HG03108 (cell line): ENCODE data around the gene KIF6.
"Not testable (repeated sequence)": the region's sequence is repeated elsewhere in the genome, so short reads cannot be mapped to it uniquely, and the experiment has no call there.

Source experiments
- ATAC-seq: cut with Tn5 transposase; IDR thresholded peaks from one replicate; pipeline ENCODE4 v1.9.1; 2021; ENCODE audit warnings: moderate library complexity; ENCODE audit not compliant: unreplicated experiment

Gene KIF6

GRCh38 chr6:39298061-39298460 is 427.1 kb downstream of the KIF6 start:
- no peak for ATAC-seq

GRCh38 chr6:39296745-39297640 is 428.2 kb downstream of the KIF6 start:
- ATAC-seq: no peak

GRCh38 chr6:39295611-39296011 is 429.6 kb downstream of the KIF6 start:
- no peak for ATAC-seq

GRCh38 chr6:39294899-39295298 is 430.3 kb downstream of the KIF6 start:
- no peak for ATAC-seq

GRCh38 chr6:39294133-39294532 is 431.1 kb downstream of the KIF6 start:
- no peak for ATAC-seq

GRCh38 chr6:39292637-39293036 is 432.6 kb downstream of the KIF6 start:
- ATAC-seq: no peak

GRCh38 chr6:39289490-39289889 is 435.7 kb downstream of the KIF6 start:
- ATAC-seq: no peak

- ATAC-seq: no peak
Observed at GRCh38 chr6:39287601-39288000, 437.6 kb downstream of the KIF6 start.

- ATAC-seq: not testable (repeated sequence)
Observed at GRCh38 chr6:39286596-39286995, 438.6 kb downstream of the KIF6 start.

GRCh38 chr6:39282774-39283173 is 442.4 kb downstream of the KIF6 start:
- no peak for ATAC-seq

GRCh38 chr6:39281312-39281980 is 443.8 kb downstream of the KIF6 start:
- ATAC-seq: no peak

- no peak for ATAC-seq
Observed at GRCh38 chr6:39280247-39280731, 444.9 kb downstream of the KIF6 start.
